Mesendoderm (in vitro differentiated cells): Measurements from ENCODE around the gene SLC7A8.

ENCODE experiments used
- DNase-seq: peaks from one replicate; pipeline ENCODE4 v3.0.0; 2013
- H2AK5ac ChIP-seq: 2 replicates; pipeline ENCODE4 v1.6.1; 2013; ENCODE audit warnings: low read length, inconsistent platforms
- H2BK120ac ChIP-seq: 2 replicates; pipeline ENCODE4 v1.6.1; 2013; ENCODE audit warnings: low read depth, mild to moderate bottlenecking, low read length, moderate library complexity, mixed read lengths
- H2BK15ac ChIP-seq: replicated peaks from 2 replicates; pipeline ENCODE4 v1.6.1; 2013; ENCODE audit warnings: low read depth, mild to moderate bottlenecking, moderate library complexity
- H2BK5ac ChIP-seq: 2 replicates; pipeline ENCODE4 v1.6.1; 2013; ENCODE audit warnings: low read length, inconsistent platforms
- H3K18ac ChIP-seq: 2 replicates; pipeline ENCODE4 v1.6.1; 2013; ENCODE audit warnings: mild to moderate bottlenecking, low read length, mixed read lengths
- H3K23ac ChIP-seq: one replicate; pipeline ENCODE4 v1.6.1; 2013; ENCODE audit warnings: low read length
- H3K27ac ChIP-seq: 2 replicates; pipeline ENCODE4 v1.5.1; 2013; ENCODE audit warnings: low read depth, mild to moderate bottlenecking, inconsistent platforms, low read length, moderate library complexity
- H3K27me3 ChIP-seq: 2 replicates; pipeline ENCODE4 v1.6.1; 2013; ENCODE audit warnings: low read length, control low read depth, mild to moderate bottlenecking, inconsistent platforms; ENCODE audit not compliant: insufficient read depth, poor library complexity
- H3K36me3 ChIP-seq: 2 replicates; pipeline ENCODE4 v1.6.1; 2013; ENCODE audit warnings: low read length, inconsistent platforms; ENCODE audit not compliant: control insufficient read depth, insufficient read depth
- H3K4ac ChIP-seq: one replicate; pipeline ENCODE4 v1.6.1; 2013; ENCODE audit warnings: low read depth, mild to moderate bottlenecking, low read length, moderate library complexity
- H3K4me1 ChIP-seq: 2 replicates; pipeline ENCODE4 v1.6.1; 2013; ENCODE audit warnings: low read depth, low read length, inconsistent platforms; ENCODE audit not compliant: control insufficient read depth
- H3K4me2 ChIP-seq: 2 replicates; pipeline ENCODE4 v1.6.1; 2013; ENCODE audit warnings: low read length
- H3K4me3 ChIP-seq: 2 replicates; pipeline ENCODE4 v1.5.1; 2013; ENCODE audit warnings: mild to moderate bottlenecking, low read length
- H3K56ac ChIP-seq: one replicate; pipeline ENCODE4 v1.6.1; 2013; ENCODE audit warnings: low read length
- H3K79me1 ChIP-seq: 2 replicates; pipeline ENCODE4 v1.6.1; 2013; ENCODE audit warnings: low read length, inconsistent platforms
- H3K79me2 ChIP-seq: 2 replicates; pipeline ENCODE4 v1.6.1; 2013; ENCODE audit warnings: mild to moderate bottlenecking, low read length; ENCODE audit not compliant: control insufficient read depth, insufficient read depth
- H3K9ac ChIP-seq: 2 replicates; pipeline ENCODE4 v1.6.1; 2013; ENCODE audit warnings: low read length, inconsistent platforms
- H4K5ac ChIP-seq: one replicate; pipeline ENCODE4 v1.6.1; 2013; ENCODE audit warnings: low read length
- H4K8ac ChIP-seq: one replicate; pipeline ENCODE4 v1.6.1; 2013; ENCODE audit warnings: low read depth, mild to moderate bottlenecking, control low read depth, low read length, moderate library complexity
- WGBS: extraction: QIAGEN DNeasy Blood & Tissue Kit; methylation state at CpG from one replicate; pipeline ENCODE4 v1.1.7; 2013; ENCODE audit warnings: low lambda C conversion rate, missing lambda C conversion rate; ENCODE audit not compliant: insufficient coverage; ENCODE audit errors: extremely low coverage; 5-methylcytosine and 5-hydroxymethylcytosine counted together

SLC7A8 gene

GRCh38 chr14:23086565-23086964 is 96.9 kb downstream of the SLC7A8 start:
- no peak for DNase-seq
- H2BK5ac ChIP-seq, result no peak overlapping the region
- no peak overlapping the region for H3K23ac ChIP-seq
- H2BK15ac ChIP-seq, result no peak overlapping the region
- peaks cover 3% of the 10 kb centered on the region for H3K79me1 ChIP-seq
- H3K4me2 ChIP-seq, result no peak overlapping the region
- peaks cover 12% of the 10 kb centered on the region for H3K36me3 ChIP-seq
- H3K4me1 ChIP-seq, result no peaks in the 10 kb centered on the region
- H3K4me3 ChIP-seq, result no peak overlapping the region
- H3K79me2 ChIP-seq, result peaks cover 6% of the 10 kb centered on the region
- no peak overlapping the region for H3K56ac ChIP-seq
- H2AK5ac ChIP-seq, result no peak overlapping the region
- no peak overlapping the region for H2BK120ac ChIP-seq
- no peak overlapping the region for H3K18ac ChIP-seq
- H4K8ac ChIP-seq, result no peak overlapping the region
- no peaks in the 10 kb centered on the region for H3K27me3 ChIP-seq
- no peak overlapping the region for H3K9ac ChIP-seq
- no CpG with 5 or more reads among the region's 1 CpG for WGBS
- no peak overlapping the region for H3K4ac ChIP-seq
- no peak overlapping the region for H4K5ac ChIP-seq
- H3K27ac ChIP-seq, result no peak overlapping the region

GRCh38 chr14:23085458-23085857 is 98.0 kb downstream of the SLC7A8 start:
- no peak overlapping the region for H3K4me2 ChIP-seq
- no CpG with 5 or more reads among the region's 3 CpGs for whole genome bisulfite sequencing
- H3K27me3 ChIP-seq, result no peaks in the 10 kb centered on the region
- H3K79me2 ChIP-seq, result peaks cover 4% of the 10 kb centered on the region
- no peak overlapping the region for H3K9ac ChIP-seq
- H2AK5ac ChIP-seq, result no peak overlapping the region
- H3K4ac ChIP-seq, result no peak overlapping the region
- H2BK15ac ChIP-seq, result no peak overlapping the region
- H2BK120ac ChIP-seq, result no peak overlapping the region
- H3K23ac ChIP-seq, result no peak overlapping the region
- no peak overlapping the region for H4K8ac ChIP-seq
- H2BK5ac ChIP-seq, result no peak overlapping the region
- H3K18ac ChIP-seq, result no peak overlapping the region
- H3K36me3 ChIP-seq, result peaks cover 14% of the 10 kb centered on the region
- H3K4me1 ChIP-seq, result no peaks in the 10 kb centered on the region
- H3K56ac ChIP-seq, result no peak overlapping the region
- no peak overlapping the region for H3K27ac ChIP-seq
- H4K5ac ChIP-seq, result no peak overlapping the region
- H3K79me1 ChIP-seq, result peaks cover 3% of the 10 kb centered on the region
- no peak overlapping the region for H3K4me3 ChIP-seq
- no peak for DNase-seq

DNA sequence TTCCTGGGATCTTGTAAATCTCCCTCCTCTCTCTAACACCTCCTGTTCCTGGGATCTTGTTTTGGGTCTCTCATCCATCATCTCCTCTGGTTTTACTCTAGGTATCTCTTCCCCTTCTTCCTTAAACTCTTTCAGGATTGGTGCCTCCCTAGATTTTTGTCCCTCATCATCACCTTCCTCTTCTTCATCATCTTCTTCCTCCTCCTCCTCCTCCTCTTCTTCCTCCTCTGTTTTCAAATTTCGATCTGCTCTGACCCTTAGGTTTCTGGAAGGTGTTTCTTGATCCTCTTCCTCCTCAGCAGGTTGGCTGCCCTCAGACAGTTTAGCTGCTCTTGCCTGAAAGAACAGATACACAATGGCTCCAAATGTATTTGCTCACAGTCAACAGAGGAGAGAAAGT is 103.0 kb downstream of the SLC7A8 start:
- no peak overlapping the region for H3K4me2 ChIP-seq
- no peaks in the 10 kb centered on the region for H3K79me2 ChIP-seq
- peaks cover 19% of the 10 kb centered on the region for H3K36me3 ChIP-seq
- DNase-seq, result no peak
- no peak overlapping the region for H3K18ac ChIP-seq
- no peak overlapping the region for H3K9ac ChIP-seq
- no peaks in the 10 kb centered on the region for H3K79me1 ChIP-seq
- H2BK5ac ChIP-seq, result no peak overlapping the region
- H3K4me1 ChIP-seq, result peaks cover 7% of the 10 kb centered on the region
- no peak overlapping the region for H2BK15ac ChIP-seq
- no CpG with 5 or more reads among the region's 1 CpG for WGBS
- no peak overlapping the region for H4K5ac ChIP-seq
- H4K8ac ChIP-seq, result no peak overlapping the region
- no peak overlapping the region for H3K4me3 ChIP-seq
- no peaks in the 10 kb centered on the region for H3K27me3 ChIP-seq
- H3K27ac ChIP-seq, result no peak overlapping the region
- H3K4ac ChIP-seq, result no peak overlapping the region
- H2BK120ac ChIP-seq, result no peak overlapping the region
- no peak overlapping the region for H3K23ac ChIP-seq
- H3K56ac ChIP-seq, result no peak overlapping the region
- no peak overlapping the region for H2AK5ac ChIP-seq

- no peak overlapping the region for H2BK15ac ChIP-seq
- H3K4me1 ChIP-seq, result peaks cover 7% of the 10 kb centered on the region
- H3K27me3 ChIP-seq, result no peaks in the 10 kb centered on the region
- DNase-seq, result no peak
- H2BK120ac ChIP-seq, result no peak overlapping the region
- no peak overlapping the region for H3K56ac ChIP-seq
- H3K79me1 ChIP-seq, result peaks cover 2% of the 10 kb centered on the region
- H3K23ac ChIP-seq, result no peak overlapping the region
- H3K27ac ChIP-seq, result no peak overlapping the region
- H3K9ac ChIP-seq, result no peak overlapping the region
- no peak overlapping the region for H2AK5ac ChIP-seq
- H2BK5ac ChIP-seq, result no peak overlapping the region
- H3K79me2 ChIP-seq, result peaks cover 3% of the 10 kb centered on the region
- no peak overlapping the region for H3K4ac ChIP-seq
- H3K18ac ChIP-seq, result no peak overlapping the region
- no peak overlapping the region for H3K4me3 ChIP-seq
- no peak overlapping the region for H3K4me2 ChIP-seq
- H3K36me3 ChIP-seq, result peaks cover 21% of the 10 kb centered on the region
- H4K5ac ChIP-seq, result no peak overlapping the region
- WGBS, result no CpG with 5 or more reads among the region's 2 CpGs
- no peak overlapping the region for H4K8ac ChIP-seq
Observed at GRCh38 chr14:23079716-23080115, 103.7 kb downstream of the SLC7A8 start.

GRCh38 chr14:23078692-23079116 is 104.8 kb downstream of the SLC7A8 start:
- no peak overlapping the region for H4K5ac ChIP-seq
- no peak overlapping the region for H3K4ac ChIP-seq
- H4K8ac ChIP-seq, result no peak overlapping the region
- no peak overlapping the region for H3K18ac ChIP-seq
- peaks cover 2% of the 10 kb centered on the region for H3K79me1 ChIP-seq
- no peak overlapping the region for H2BK120ac ChIP-seq
- H3K27ac ChIP-seq, result no peak overlapping the region
- peaks cover 7% of the 10 kb centered on the region for H3K4me1 ChIP-seq
- H2BK15ac ChIP-seq, result no peak overlapping the region
- no peak overlapping the region for H3K23ac ChIP-seq
- no peak overlapping the region for H3K4me3 ChIP-seq
- H2AK5ac ChIP-seq, result no peak overlapping the region
- DNase-seq, result peak; percentile 68
- H3K56ac ChIP-seq, result no peak overlapping the region
- peaks cover 21% of the 10 kb centered on the region for H3K36me3 ChIP-seq
- peaks cover 3% of the 10 kb centered on the region for H3K79me2 ChIP-seq
- no peak overlapping the region for H2BK5ac ChIP-seq
- no peak overlapping the region for H3K4me2 ChIP-seq
- WGBS, result no CpG with 5 or more reads among the region's 2 CpGs
- H3K27me3 ChIP-seq, result no peaks in the 10 kb centered on the region
- H3K9ac ChIP-seq, result peak overlapping the region; percentile 28

GRCh38 chr14:23077962-23078361 is 105.5 kb downstream of the SLC7A8 start:
- Histone ChIP-seq H2BK15ac (no peak overlapping the region), H3K4me3 (no peak overlapping the region), H3K27me3 (no peaks in the 10 kb centered on the region), H3K79me1 (peaks cover 3% of the 10 kb centered on the region), H4K5ac (no peak overlapping the region), H3K18ac (peak overlapping the region; percentile 60), H3K4ac (no peak overlapping the region), H2AK5ac (no peak overlapping the region), H4K8ac (no peak overlapping the region), H3K79me2 (peaks cover 3% of the 10 kb centered on the region), H3K4me1 (peaks cover 8% of the 10 kb centered on the region), H3K23ac (no peak overlapping the region), H3K9ac (no peak overlapping the region), H3K4me2 (no peak overlapping the region), H3K56ac (no peak overlapping the region), H3K36me3 (peaks cover 21% of the 10 kb centered on the region), H3K27ac (peak overlapping the region; percentile 10), H2BK120ac (peak overlapping the region; percentile 8), H2BK5ac (no peak overlapping the region)
- DNase-seq, result no peak
- WGBS, result no CpG with 5 or more reads among the region's 5 CpGs
